Testis (tissue), 2 donors: ENCODE results near the gene PTDSS2.

Experiments used
- CTCF ChIP-seq, 3 experiments: fragments of 450-650 bp in 2 of 3; fragments of 200-600 bp in 1 of 3; sonication (generic) in 1 of 3; IDR thresholded peaks; one replicate each; pipeline ENCODE4 v1.5.1; 2016 to 2019; ENCODE audit warnings: antibody characterized with exemption in 3 of 3, mild to moderate bottlenecking in 2 of 3, moderate library complexity in 1 of 3
- POLR2A ChIP-seq: fragments of 450-650 bp; IDR thresholded peaks from one replicate; pipeline ENCODE4 v1.6.1; 2017; ENCODE audit warnings: antibody characterized with exemption, mild to moderate bottlenecking, moderate library complexity

GRCh38 chr11:454801-455565 lies 4.9 kb downstream of the PTDSS2 start:
- no peak for TF ChIP-seq CTCF (IDR thresholded peaks at IDR 0.05)
- no peak for TF ChIP-seq POLR2A
